Measurements from ENCODE around the gene MUC15.

The MUC15 gene

GRCh38 chr11:26541870-26542269 is 30.2 kb downstream of the MUC15 start:
- TF ChIP-seq, protein P1, sequence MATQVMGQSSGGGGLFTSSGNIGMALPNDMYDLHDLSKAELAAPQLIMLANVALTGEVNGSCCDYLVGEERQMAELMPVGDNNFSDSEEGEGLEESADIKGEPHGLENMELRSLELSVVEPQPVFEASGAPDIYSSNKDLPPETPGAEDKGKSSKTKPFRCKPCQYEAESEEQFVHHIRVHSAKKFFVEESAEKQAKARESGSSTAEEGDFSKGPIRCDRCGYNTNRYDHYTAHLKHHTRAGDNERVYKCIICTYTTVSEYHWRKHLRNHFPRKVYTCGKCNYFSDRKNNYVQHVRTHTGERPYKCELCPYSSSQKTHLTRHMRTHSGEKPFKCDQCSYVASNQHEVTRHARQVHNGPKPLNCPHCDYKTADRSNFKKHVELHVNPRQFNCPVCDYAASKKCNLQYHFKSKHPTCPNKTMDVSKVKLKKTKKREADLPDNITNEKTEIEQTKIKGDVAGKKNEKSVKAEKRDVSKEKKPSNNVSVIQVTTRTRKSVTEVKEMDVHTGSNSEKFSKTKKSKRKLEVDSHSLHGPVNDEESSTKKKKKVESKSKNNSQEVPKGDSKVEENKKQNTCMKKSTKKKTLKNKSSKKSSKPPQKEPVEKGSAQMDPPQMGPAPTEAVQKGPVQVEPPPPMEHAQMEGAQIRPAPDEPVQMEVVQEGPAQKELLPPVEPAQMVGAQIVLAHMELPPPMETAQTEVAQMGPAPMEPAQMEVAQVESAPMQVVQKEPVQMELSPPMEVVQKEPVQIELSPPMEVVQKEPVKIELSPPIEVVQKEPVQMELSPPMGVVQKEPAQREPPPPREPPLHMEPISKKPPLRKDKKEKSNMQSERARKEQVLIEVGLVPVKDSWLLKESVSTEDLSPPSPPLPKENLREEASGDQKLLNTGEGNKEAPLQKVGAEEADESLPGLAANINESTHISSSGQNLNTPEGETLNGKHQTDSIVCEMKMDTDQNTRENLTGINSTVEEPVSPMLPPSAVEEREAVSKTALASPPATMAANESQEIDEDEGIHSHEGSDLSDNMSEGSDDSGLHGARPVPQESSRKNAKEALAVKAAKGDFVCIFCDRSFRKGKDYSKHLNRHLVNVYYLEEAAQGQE (IDR thresholded peaks at IDR 0.05; ENCODE audit: insufficient read depth in 1 of 2, low read depth in 2 of 2, low read length in 2 of 2), result no peak
- TF ChIP-seq POLR2AphosphoS5 (IDR thresholded peaks at IDR 0.05; ENCODE audit: low read depth, low read length) (no peak), FOXP2 (optimal IDR thresholded peaks at IDR 0.05; ENCODE audit: borderline replicate concordance, extremely low read depth, extremely low read length, insufficient read depth) (no peak), SIN3A (IDR thresholded peaks at IDR 0.05; ENCODE audit: borderline replicate concordance, insufficient read depth, low read length) (no peak), TAF1 (IDR thresholded peaks at IDR 0.05; ENCODE audit: borderline replicate concordance, insufficient read depth, low read length) (no peak)

DNA sequence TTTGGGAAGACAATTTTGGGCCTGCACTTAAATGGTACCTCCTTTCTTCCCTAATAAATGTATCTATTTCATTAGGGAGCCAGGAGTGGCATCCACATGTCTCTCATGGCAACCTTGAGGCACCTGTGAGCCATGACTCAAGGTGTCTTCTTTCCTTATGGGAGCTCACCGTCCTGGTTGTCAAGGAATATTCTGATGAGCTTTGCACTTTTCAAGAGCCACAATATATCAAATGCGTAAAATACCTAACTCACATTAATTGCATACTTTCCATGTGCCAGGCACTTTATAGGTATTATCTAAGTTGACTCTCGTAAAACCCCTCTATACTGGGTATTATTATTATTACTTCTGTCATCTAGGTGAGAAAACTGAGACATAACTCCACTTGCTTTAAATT is 32.5 kb downstream of the MUC15 start:
- no peak for TF ChIP-seq TAF1 (IDR thresholded peaks at IDR 0.05; ENCODE audit: borderline replicate concordance, insufficient read depth, low read length)
- no peak for TF ChIP-seq SIN3A (IDR thresholded peaks at IDR 0.05; ENCODE audit: borderline replicate concordance, insufficient read depth, low read length)
- no peak for TF ChIP-seq FOXP2 (optimal IDR thresholded peaks at IDR 0.05; ENCODE audit: borderline replicate concordance, extremely low read depth, extremely low read length, insufficient read depth)
- TF ChIP-seq POLR2AphosphoS5 (IDR thresholded peaks at IDR 0.05; ENCODE audit: low read depth, low read length), result no peak
- TF ChIP-seq, protein P1 (IDR thresholded peaks at IDR 0.05; ENCODE audit: insufficient read depth in 1 of 2, low read depth in 2 of 2, low read length in 2 of 2), result no peak

DNA sequence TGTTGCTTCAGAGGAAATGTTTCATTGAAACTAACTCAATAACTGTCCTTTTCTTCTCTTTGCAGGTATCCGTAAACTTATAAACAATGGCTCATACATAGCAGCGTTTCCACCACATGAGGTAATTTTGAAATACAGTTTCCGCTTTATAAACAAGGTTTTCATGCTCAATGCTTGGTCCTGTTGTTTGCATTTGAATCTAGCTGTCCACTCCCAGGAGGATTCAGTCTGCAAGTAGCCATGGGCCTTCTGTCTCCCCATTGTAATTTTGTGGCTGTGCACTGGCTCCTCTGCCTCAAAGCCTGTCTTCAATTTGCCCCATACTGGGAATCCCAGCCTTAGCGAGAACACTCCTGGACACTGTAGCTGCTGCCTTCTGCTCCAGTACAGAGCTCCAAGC is 34.7 kb downstream of the MUC15 start:
- TF ChIP-seq POLR2AphosphoS5 (IDR thresholded peaks at IDR 0.05; ENCODE audit: low read depth, low read length) (no peak), FOXP2 (optimal IDR thresholded peaks at IDR 0.05; ENCODE audit: borderline replicate concordance, extremely low read depth, extremely low read length, insufficient read depth) (no peak), SIN3A (IDR thresholded peaks at IDR 0.05; ENCODE audit: borderline replicate concordance, insufficient read depth, low read length) (no peak), TAF1 (IDR thresholded peaks at IDR 0.05; ENCODE audit: borderline replicate concordance, insufficient read depth, low read length) (no peak)
- TF ChIP-seq, protein P1 (IDR thresholded peaks at IDR 0.05; ENCODE audit: insufficient read depth in 1 of 2, low read depth in 2 of 2, low read length in 2 of 2), result no peak

DNA sequence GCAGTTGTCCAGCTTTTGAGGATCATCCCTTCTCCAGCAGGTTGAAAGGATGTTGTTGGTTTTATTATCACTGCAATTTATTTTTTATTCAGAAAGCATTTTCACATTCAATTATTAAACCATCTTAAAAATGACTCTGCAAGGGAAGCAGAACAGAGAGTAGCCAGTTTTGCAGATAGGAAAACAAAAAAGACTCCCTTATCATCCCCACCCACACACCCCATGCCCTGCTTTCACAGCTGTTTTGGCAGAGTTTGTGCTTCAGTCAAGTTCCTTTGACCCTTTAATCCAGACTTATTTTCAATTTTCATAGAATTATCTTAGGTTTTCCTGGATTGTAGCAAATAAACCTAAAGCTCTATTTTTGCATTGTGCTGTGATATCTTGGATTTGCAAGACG is 44.4 kb downstream of the MUC15 start:
- TF ChIP-seq SIN3A (IDR thresholded peaks at IDR 0.05; ENCODE audit: borderline replicate concordance, insufficient read depth, low read length), result no peak

DNA sequence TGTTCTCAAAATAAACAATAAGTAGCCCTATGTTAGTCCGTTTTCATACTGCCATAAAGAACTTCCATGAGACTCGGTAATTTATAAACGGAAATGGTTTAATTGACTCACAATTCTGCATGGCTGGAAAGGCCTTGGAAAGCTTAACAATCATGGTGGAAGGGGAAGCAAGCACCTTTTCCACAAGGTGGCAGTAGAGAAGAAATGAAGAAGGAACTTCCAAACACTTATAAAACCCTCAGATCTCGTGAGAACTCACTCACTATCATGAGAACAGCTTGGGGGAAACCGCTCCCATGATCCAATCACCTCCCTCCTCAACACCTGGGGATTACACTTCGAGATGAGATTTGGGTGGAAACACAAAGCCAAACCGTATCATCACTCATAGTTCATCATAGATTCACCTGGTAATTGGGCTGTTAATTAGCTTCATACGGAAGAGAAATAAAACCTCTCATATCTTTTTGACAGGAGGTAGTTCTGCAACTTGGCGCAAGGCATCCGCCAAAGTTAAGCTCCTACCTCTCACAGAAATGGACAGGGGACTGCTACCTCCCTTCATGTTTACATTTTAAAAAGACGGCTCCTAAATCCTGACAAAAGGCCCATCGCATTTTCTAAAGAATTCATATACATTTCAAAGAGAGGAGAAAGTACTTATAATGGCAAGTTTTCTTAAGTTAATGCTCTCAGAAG is 49.0 kb downstream of the MUC15 start:
- TF ChIP-seq, protein P1 (IDR thresholded peaks at IDR 0.05; ENCODE audit: insufficient read depth in 1 of 2, low read depth in 2 of 2, low read length in 2 of 2), result no peak
- no peak for TF ChIP-seq SIN3A (IDR thresholded peaks at IDR 0.05; ENCODE audit: borderline replicate concordance, insufficient read depth, low read length)
- no peak for TF ChIP-seq FOXP2 (optimal IDR thresholded peaks at IDR 0.05; ENCODE audit: borderline replicate concordance, extremely low read depth, extremely low read length, insufficient read depth)
- no peak for TF ChIP-seq POLR2AphosphoS5 (IDR thresholded peaks at IDR 0.05; ENCODE audit: low read depth, low read length)
- no peak for TF ChIP-seq TAF1 (IDR thresholded peaks at IDR 0.05; ENCODE audit: borderline replicate concordance, insufficient read depth, low read length)
